Limb (tissue), 2 donors: Measurements from ENCODE around the gene ZNF235.
A peak's percentile ranks its signal among the peaks of the same experiment; 100 is the strongest.
"Not testable (repeated sequence)": the region's sequence is repeated elsewhere in the genome, so short reads cannot be mapped to it uniquely, and the experiment has no call there.

Experiments
- DNase-seq, 2 donors: peaks; one replicate each; pipeline ENCODE4 v3.0.0-alpha.2; 2016; ENCODE audit errors: extremely low spot score in 2 of 2

ZNF235 gene

DNA sequence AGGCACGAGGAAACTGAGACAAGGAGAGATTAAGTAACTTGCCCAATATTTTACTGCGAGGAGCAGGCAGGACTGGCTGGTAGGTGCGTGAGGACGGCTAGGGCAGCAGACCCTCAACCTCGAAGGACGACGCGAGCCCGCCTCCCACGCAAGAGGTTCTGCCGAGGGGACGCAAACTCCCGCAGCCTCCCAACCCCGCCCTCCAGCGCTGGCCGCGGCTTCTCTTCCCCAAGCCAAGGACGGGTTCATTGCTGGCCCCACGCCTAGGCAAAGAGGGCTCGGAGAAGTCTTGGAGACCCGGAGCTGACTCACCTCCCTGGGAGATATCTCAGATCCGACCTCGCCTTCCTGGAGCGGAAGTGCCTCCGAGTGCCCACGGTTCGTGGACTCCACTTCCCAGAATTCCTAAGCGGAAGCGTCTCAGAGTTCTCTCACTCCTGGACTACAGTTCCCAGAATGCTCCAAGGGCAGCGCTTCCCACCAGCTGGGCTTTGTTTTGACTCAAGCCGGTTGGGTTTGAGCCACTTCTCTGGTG is at the start of gene ZNF235:
Gene ZNF235, minus strand, starts transcription at position 367 of the 535 bp plus-strand sequence. CDS start 1,621 bp downstream, outside the sequence.
- peak; percentile 89 to 97 for DNase-seq

GRCh38 chr19:44346556-44346955 is 41.7 kb upstream of the ZNF235 start:
- no peak for DNase-seq

DNA sequence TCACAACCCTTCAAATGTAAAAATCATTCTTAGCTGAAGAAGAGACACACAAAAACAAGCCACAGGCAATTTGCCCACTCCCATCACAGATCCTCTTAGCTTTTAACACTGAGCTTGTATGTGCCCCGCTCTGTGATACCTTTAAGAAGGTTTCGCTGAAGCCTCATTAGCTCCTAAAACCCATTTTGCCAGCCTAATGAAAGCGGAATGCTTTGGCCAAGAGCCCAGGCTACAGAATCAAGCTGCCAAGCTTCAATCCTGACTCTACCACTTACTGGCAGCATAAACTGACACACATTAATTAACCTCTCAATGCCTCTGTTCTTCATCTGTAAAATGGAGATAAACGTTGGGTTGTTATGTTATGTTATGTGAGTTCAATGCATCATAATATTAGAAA is 41.1 kb upstream of the ZNF235 start:
- DNase-seq = no peak

DNA sequence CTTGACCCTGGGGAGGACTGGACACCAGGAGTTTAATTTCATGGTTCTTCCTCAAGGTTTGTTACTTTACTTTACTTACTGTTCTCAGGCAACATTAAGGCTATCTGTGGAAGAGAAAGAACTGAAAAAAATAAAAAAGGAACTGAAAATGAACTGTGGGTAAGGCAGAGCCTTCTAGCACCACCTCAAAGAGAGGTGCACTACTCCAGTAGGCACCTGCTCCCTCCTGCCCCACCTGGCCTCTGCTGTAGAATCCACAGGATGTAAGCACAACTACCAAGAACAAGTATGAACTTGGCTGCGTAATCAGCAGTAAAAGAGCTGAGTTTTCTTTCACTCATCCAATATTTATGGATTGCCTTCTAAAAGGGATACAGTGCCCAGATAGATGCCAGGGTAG is 39.4 kb upstream of the ZNF235 start:
- DNase-seq = no peak

- no peak for DNase-seq
Observed at GRCh38 chr19:44341794-44342193, 37.0 kb upstream of the ZNF235 start.

- DNase-seq = not testable (repeated sequence)
Observed at GRCh38 chr19:44334639-44335038, 29.8 kb upstream of the ZNF235 start.

GRCh38 chr19:44332145-44332544 is 27.3 kb upstream of the ZNF235 start:
- DNase-seq = no peak

DNA sequence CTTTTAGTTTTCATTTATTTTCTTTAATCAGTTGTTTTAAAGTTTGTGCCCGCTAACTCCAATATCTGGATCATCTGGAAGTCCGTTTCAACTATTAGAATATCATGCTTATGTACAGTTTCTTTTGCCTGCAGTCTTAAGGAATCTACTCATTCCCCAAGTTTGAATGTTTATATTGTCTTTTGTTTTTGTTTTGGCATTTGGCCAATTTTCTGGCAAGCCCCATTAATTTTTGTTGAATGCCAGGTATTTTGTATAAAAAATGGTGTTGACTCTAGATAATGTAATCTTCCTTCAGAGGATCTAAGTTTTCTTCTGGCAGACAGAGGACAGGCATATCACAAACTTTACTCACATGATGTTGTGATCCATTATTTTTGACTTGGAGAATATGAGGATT is 11.1 kb upstream of the ZNF235 start:
- DNase-seq = no peak

- no peak for DNase-seq
Observed at GRCh38 chr19:44313231-44313630, 8.4 kb upstream of the ZNF235 start.

DNA sequence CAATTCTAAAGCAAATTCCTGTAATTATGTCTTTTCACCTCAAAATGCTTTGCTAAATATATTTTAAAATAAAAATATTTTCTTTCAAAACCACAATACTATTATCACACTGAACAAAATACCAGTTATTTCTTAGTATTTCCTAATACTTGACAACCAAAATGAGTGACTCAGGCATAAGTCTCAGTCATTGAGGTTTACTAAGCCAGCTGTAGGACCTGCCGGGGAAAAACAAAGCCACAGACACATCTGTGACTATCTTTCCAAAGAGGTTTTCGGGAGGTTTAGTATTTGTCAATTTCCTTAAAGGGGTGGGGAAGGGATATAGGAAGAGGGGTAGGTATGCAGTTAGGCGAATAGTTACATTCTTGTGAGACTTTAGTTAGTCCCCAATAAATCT is 3.2 kb upstream of the ZNF235 start:
- DNase-seq = no peak

DNA sequence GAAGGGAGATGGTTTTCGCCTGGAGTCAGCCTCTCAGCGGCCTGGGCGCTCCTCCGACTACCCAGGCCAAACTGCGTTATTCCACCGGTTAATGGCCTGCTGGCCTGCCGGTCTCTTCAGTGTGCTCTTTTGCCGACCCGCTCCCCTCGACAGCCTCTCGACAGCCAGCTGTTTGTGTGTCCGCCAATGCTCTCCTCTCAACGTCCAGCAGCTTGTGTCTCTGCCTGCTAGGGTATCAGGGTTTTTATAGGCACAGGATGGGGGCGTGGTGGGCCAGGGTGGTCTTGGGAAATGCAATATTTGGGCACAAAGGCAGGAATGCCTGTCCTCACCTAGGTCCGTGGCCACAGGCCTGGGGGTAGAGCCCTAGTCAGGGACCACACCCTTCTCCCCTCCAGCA is 1.5 kb upstream of the ZNF235 start:
- no peak for DNase-seq

- DNase-seq = no peak
Observed at GRCh38 chr19:44305457-44305856, 632 bp upstream of the ZNF235 start.

DNA sequence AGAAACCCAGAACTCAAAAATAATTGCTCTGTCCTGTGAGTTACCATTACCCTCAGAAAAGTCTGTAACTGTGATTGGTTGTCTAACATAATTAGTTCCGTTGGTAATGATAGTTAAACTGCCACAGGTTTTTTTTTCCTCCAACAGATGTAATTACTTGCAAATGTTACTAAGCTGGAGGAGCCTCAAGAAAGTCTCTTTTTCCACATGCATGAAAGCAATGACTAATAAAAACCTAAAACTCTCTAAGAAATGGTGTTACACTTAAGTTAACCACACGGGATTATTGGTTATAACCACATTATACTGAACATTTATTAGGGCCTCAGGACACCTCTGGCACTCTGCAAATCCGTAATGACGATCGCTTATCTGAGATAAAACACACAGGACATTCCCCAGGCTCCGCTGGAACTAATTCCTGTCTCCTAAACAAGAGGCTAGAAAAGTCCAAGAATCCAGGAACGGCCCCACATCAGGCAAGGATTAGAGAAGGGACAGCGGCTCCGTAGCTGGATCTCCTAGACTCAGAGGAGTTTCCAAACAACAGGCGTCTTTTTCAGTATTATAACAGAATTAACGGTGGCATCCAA is 753 bp downstream of the ZNF235 start:
- peak; percentile 21 to 30 for DNase-seq

DNA sequence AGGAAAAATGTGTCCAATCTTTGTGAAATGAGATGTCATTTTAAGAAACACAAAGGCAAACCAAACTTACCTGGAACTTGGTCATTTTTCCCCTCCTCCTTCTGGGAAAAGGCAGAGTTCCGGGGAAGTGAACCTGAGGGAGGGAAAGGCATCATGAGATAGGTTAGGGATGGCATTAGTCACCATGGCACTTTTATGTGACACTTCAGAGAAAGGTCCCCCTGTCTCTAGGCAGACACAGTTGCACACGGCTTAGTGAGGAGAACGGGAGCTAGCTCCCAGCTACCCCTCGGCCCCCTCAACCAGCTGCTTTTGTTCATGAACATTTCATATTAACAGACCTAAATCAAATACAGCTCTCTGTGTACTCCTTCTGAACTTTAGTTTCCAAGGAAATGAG is 1.5 kb downstream of the ZNF235 start:
- peak in 1 of 2 donors; percentile 7 for DNase-seq

DNA sequence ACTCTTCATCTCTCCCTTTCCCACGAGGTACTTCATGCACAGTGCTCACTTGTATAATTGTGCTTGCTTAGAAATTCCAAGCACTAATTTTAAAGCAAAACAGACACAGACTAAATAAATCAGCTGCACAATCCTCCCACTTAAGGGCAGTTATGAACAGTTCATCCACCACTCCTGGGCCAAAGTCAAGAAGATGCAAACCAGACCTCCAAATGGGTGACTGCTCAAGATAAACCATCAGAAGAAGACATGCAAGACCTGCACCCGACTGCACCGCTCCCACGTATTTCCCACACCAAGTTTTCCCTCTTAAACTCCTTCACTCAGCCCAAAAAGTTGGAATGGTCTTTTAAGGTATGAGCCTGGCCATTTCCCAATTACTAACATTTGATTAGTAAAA is 19.9 kb downstream of the ZNF235 start:
- DNase-seq = no peak

- DNase-seq = no peak
Observed at GRCh38 chr19:44282846-44283245, 22.0 kb downstream of the ZNF235 start.

GRCh38 chr19:44280916-44281315 is 23.9 kb downstream of the ZNF235 start:
- DNase-seq = no peak

GRCh38 chr19:44278181-44278690 is 26.6 kb downstream of the ZNF235 start:
- no peak for DNase-seq

GRCh38 chr19:44277331-44277730 is 27.5 kb downstream of the ZNF235 start:
- DNase-seq = no peak

DNA sequence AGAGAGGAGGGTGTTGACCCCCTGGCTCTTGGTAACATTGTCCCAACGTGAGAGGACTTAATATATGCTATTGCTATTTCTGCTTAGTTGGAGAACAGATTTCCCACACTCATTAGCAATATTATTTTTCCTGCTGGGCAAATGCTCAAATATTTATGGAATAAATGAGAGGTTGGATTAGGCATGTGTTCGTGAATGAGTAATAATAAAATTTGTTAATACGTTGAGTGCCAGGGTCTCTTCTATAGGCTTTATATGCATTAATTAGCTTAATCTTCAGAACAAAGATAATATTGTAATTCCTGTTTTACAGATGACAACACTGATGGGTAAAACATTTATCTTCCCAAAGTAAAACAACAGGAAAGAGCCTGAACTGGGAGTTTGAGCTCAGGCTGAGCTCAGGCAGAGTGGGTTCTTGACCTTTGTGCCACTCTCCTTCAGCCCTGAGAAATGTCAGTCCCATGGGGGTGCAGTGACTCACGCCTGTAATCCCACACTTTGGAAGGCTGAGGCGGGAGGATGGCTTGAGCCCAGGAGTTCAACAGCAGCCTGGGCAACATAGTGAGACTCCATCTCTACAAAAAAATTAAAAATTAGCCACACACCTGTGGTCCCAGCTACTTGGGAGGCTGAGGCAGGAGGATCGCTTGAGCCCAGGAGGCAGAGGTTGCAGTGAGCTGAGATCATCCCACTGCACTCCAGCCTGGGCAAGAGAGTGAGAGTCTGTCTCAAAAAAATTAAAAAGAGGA is 44.0 kb downstream of the ZNF235 start:
- DNase-seq = no peak

DNA sequence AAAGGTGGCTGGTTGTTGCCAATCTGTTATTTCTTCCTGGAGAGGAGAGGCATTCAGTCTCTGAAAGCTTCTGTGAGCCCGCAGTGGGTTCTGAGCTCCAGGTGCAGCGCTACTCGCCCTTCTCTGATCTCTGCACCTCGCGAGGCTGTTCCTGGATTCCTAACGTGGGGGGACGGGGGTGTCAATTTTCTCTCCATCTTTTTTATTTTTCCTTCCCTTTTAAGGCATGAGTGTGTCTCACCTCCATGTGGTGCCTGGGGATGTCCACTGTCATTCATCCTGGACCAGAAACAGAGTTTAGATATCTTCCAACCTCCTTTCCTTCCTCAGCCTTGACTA is 44.5 kb downstream of the ZNF235 start:
- peak in 1 of 2 donors; percentile 27 for DNase-seq

DNA sequence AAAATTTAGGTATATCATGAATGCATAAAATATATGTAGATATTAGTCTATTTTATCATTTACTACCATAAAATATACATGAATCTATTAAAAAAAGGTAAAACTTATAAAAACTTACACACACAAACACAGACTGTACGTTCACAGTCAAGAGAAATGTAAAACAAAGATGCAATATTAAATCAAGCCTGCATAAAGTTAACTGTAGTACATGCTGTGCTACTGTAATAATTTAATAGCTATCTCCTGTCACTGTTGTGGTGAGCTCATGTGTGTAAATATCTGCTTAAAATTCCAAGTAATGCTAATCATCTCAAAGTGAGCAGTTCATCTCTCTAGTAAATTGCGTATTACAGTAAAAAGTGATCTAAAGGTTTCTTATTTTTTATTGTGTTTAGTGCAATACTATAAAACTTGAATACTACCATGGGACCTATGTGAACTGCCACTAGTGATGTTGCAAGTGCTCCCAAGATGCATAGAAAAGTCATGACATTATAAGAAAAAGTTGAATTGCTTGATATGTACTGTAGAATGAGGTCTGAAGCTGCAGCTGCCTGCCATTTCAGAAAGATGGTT is 45.9 kb downstream of the ZNF235 start:
- DNase-seq = no peak

DNA sequence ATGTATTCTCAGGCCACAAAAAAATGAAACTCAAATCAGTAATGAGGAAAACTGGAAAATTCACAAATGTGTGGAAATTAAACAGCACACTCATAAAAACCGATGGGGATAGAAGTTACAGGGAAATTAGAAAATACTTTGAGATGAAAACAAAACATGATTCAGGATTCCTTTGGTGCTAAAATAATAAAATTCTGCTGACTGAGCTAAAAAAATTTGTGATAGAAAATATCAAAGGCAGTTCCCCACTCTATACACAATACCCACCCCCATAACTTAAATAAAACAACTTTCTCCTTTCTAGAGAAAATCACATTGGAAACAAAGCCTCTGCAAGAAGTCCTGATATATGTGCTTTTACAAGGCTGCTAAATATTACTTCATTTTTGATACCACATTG is 46.7 kb downstream of the ZNF235 start:
- no peak for DNase-seq
